WERI-Rb-1 (cell line): ENCODE measurements around the gene TAF5L.

Experiments used
- DNase-seq: peaks from one replicate; pipeline ENCODE4 v3.0.0-alpha.2; 2020
- H3K27ac ChIP-seq: fragments of 250-450 bp; sonication (Bioruptor Pico); 2 replicates; pipeline ENCODE4 v1.5.1; 2020; ENCODE audit warnings: mild to moderate bottlenecking, moderate library complexity
- H3K27me3 ChIP-seq: fragments of 250-450 bp; sonication (Bioruptor Pico); 2 replicates; pipeline ENCODE4 v1.5.1; 2021; ENCODE audit warnings: mild to moderate bottlenecking, low read depth, moderate library complexity; ENCODE audit not compliant: insufficient read depth, severe bottlenecking
- H3K36me3 ChIP-seq: fragments of 250-450 bp; sonication (Bioruptor Pico); 2 replicates; pipeline ENCODE4 v1.5.1; 2020; ENCODE audit warnings: mild to moderate bottlenecking, moderate library complexity
- H3K4me3 ChIP-seq: 2 replicates; pipeline ENCODE4 v1.5.1; 2011; ENCODE audit warnings: low read depth, mild to moderate bottlenecking, control low read depth, low read length
- H3K9me3 ChIP-seq: fragments of 250-450 bp; sonication (Bioruptor Pico); 2 replicates; pipeline ENCODE4 v1.5.1; 2021; ENCODE audit warnings: mild to moderate bottlenecking, moderate library complexity; ENCODE audit not compliant: severe bottlenecking
- CTCF ChIP-seq: IDR thresholded peaks from 2 replicates; pipeline ENCODE4 v1.5.1; 2011; ENCODE audit warnings: low read depth, mild to moderate bottlenecking, control low read depth, inconsistent platforms, low read length

Gene TAF5L

GRCh38 chr1:229650045-229650444, 24.1 kb upstream of the TAF5L start:
- DNase-seq, result no peak
- Histone ChIP-seq H3K27me3 (no peaks in the 10 kb centered on the region), H3K36me3 (peaks cover 10% of the 10 kb centered on the region), H3K27ac (no peak overlapping the region), H3K4me3 (no peak overlapping the region), H3K9me3 (no peaks in the 10 kb centered on the region)
- TF ChIP-seq CTCF, result no peak

- Histone ChIP-seq H3K36me3 (peaks cover 13% of the 10 kb centered on the region), H3K27ac (no peak overlapping the region), H3K9me3 (no peaks in the 10 kb centered on the region), H3K27me3 (no peaks in the 10 kb centered on the region), H3K4me3 (no peak overlapping the region)
- TF ChIP-seq CTCF, result no peak
- DNase-seq, result no peak
These were observed 22.5 kb upstream of the TAF5L start for GRCh38 chr1:229648406-229648805.

GRCh38 chr1:229645324-229645993, 19.5 kb upstream of the TAF5L start:
- Histone ChIP-seq H3K36me3 (peaks cover 3% of the 10 kb centered on the region; the same call in 1 of the 2 replicates), H3K9me3 (no peaks in the 10 kb centered on the region), H3K27ac (no peak overlapping the region), H3K4me3 (no peak overlapping the region), H3K27me3 (no peaks in the 10 kb centered on the region)
- no peak for DNase-seq
- no peak for TF ChIP-seq CTCF

- H3K36me3 ChIP-seq, result peaks cover 3% of the 10 kb centered on the region; the same call in 1 of the 2 replicates
- no peaks in the 10 kb centered on the region for H3K27me3 ChIP-seq
- no peak overlapping the region for H3K4me3 ChIP-seq
- H3K9me3 ChIP-seq, result no peaks in the 10 kb centered on the region
- H3K27ac ChIP-seq, result no peak overlapping the region
- TF ChIP-seq CTCF, result no peak
- DNase-seq, result no peak
These were observed 18.2 kb upstream of the TAF5L start for GRCh38 chr1:229643996-229644745.

GRCh38 chr1:229642970-229643369, 17.0 kb upstream of the TAF5L start:
- H3K9me3 ChIP-seq, result no peaks in the 10 kb centered on the region
- H3K27ac ChIP-seq, result no peak overlapping the region
- peaks cover 5% of the 10 kb centered on the region; the same call in 1 of the 2 replicates for H3K36me3 ChIP-seq
- no peaks in the 10 kb centered on the region for H3K27me3 ChIP-seq
- TF ChIP-seq CTCF, result no peak
- DNase-seq, result no peak
- H3K4me3 ChIP-seq, result no peak overlapping the region
